HAP-1 (cell line): ENCODE data around the gene GNPDA1.
"Not testable (repeated sequence)": the region's sequence is repeated elsewhere in the genome, so short reads cannot be mapped to it uniquely, and the experiment has no call there.

ENCODE experiments used
- DNase-seq, 2 experiments: peaks; one replicate each; pipeline ENCODE4 v3.0.0-alpha.2; 2016 to 2020; ENCODE audit warnings: low spot score in 2 of 2
- H3K27me3 ChIP-seq: fragments of 250-450 bp; sonication (Bioruptor Pico); 2 replicates; pipeline ENCODE4 v1.5.1; 2020; ENCODE audit warnings: low read depth, mild to moderate bottlenecking, moderate library complexity
- H3K36me3 ChIP-seq: fragments of 250-450 bp; sonication (Bioruptor Pico); replicated peaks from 2 replicates; pipeline ENCODE4 v1.5.1; 2020; ENCODE audit warnings: mild to moderate bottlenecking
- H3K4me1 ChIP-seq: fragments of 250-450 bp; sonication (Bioruptor Pico); 2 replicates; pipeline ENCODE4 v1.5.1; 2020; ENCODE audit warnings: mild to moderate bottlenecking
- H3K4me3 ChIP-seq: fragments of 250-450 bp; sonication (Bioruptor Pico); 2 replicates; pipeline ENCODE4 v1.5.1; 2020; ENCODE audit warnings: mild to moderate bottlenecking, moderate library complexity
- H3K9me3 ChIP-seq: fragments of 250-450 bp; sonication (Bioruptor Pico); 2 replicates; pipeline ENCODE4 v1.5.1; 2020; ENCODE audit warnings: mild to moderate bottlenecking, moderate library complexity
- in situ Hi-C: fragments of 300-500 bp; cut with MboI; formaldehyde crosslinking; loops from 3 replicates; pipeline ENCODE4 v1.14.3; 2020; ENCODE audit warnings: low sequenced_read_pairs, inconsistent platforms, mixed read lengths

The GNPDA1 gene

DNA sequence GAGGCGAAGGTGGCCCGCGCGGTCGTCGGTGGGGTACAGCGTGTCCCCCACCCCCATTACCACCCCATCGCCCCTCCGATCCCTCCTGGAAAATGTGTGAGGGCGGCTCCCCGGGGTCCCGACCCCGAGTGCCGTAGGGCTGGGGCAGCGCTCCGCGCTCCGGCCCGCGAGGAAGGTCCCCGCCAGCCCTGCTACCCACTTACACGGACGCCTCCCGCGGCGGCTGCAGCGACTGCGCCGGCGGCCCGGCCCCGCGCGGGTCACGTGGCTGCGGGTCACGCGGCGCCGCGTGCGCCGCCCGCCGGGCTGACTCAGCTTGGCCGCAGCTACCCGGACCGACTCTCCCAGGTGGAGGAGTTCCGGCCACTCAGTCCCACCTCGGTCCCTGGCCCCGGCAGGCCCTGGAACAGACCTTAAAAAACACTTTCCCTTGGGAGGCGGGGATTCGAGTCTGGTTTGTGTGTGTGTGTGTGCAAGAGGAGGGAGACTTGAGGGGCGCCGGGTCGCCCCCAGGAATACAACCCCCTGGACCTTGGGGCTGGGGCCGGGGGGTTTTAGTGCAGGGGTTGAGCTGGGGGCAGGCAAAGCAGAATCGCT, at the start of gene GNPDA1:
Gene GNPDA1 (minus strand): TSS at position 236 of the 597 bp plus-strand sequence. CDS start 992 bp downstream, outside the sequence.
- DNase-seq, result peak; percentile 49 to 80
- Histone ChIP-seq H3K9me3 (no peaks in the 10 kb centered on the region), H3K36me3 (peaks cover 16% of the 10 kb centered on the region), H3K4me3 (peak within 1 kb of the TSS; percentile 49), H3K4me1 (peaks cover 9% of the 10 kb centered on the region; the same call in 1 of the 2 replicates), H3K27me3 (no peaks in the 10 kb centered on the region)
- in situ Hi-C loops, result no loop called here

GRCh38 chr5:142059304-142059940, 46.6 kb upstream of the GNPDA1 start:
- Histone ChIP-seq H3K27me3 (no peaks in the 10 kb centered on the region), H3K9me3 (no peaks in the 10 kb centered on the region), H3K4me1 (no peaks in the 10 kb centered on the region; the same call in none of the 2 replicates), H3K36me3 (no peaks in the 10 kb centered on the region), H3K4me3 (no peak overlapping the region)
- no peak for DNase-seq
- in situ Hi-C loops, result no loop called here

DNA sequence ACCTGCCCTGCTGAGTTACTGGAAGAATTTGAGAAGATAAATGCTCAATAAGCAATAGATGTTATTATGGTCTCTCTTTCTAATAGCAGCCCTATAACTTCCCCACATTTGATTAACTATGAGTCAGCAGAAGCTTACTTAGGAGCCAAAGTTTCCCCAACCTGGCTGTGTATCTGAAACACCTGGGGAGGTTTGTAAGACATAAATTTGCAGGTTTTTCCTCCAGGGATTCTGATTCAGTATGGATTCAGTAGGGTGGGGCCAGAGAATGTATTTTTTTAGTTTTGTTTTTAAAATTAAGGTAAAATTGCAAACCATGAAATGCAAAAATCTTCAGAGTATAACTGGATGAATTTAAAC, 44.9 kb upstream of the GNPDA1 start:
- in situ Hi-C loops, result no loop called here
- H3K27me3 ChIP-seq, result no peaks in the 10 kb centered on the region
- no peaks in the 10 kb centered on the region for H3K9me3 ChIP-seq
- no peaks in the 10 kb centered on the region for H3K4me1 ChIP-seq
- H3K36me3 ChIP-seq, result no peaks in the 10 kb centered on the region
- no peak overlapping the region for H3K4me3 ChIP-seq
- no peak for DNase-seq

DNA sequence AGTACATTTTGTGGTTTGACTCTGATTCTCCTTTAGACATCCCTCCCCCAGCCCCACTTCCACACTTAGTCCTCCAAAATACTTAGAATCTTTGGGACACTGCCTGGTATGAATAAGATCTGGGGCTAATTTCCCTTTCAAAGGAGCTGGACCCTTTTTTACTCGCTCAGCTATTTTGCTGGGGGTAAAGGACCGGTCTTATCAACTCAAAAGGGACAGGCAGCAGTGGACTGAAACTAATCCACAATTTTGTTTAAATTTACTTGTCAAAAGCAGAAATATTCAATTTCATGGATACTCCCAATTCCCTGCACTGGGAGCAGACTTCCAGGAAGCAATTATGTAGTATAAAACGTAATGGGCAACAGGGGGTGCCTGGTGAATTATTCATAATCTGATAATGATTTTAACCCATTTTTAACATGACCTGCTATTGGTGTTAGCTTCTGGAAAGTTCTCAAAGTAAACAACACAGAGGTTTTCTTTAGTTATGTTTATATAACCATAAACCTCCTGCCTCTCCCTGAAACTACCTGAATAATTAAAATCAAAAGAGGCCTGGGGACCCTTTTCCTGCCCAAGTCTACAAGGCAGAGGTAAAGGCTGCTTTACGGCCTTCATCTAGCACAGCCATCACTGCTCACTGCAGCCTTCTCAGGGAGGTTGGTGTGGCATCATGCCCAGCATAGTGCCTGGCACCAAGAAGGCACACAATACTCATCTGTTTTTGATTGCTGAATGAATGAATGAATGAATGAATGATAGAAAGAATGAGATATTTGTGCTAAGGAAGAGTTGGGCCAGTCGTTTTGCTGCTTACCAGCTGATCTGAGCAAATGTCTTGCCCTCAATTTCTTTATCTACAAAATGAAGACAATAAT, 44.2 kb upstream of the GNPDA1 start:
- Histone ChIP-seq H3K4me3 (no peak overlapping the region), H3K27me3 (no peaks in the 10 kb centered on the region), H3K36me3 (no peaks in the 10 kb centered on the region), H3K9me3 (no peaks in the 10 kb centered on the region), H3K4me1 (no peaks in the 10 kb centered on the region)
- DNase-seq, result no peak
- in situ Hi-C loops, result no loop called here

GRCh38 chr5:142055301-142055700, 42.5 kb upstream of the GNPDA1 start:
- H3K4me3 ChIP-seq, result no peak overlapping the region
- no peaks in the 10 kb centered on the region for H3K27me3 ChIP-seq
- H3K4me1 ChIP-seq, result no peaks in the 10 kb centered on the region
- in situ Hi-C loops, result no loop called here
- H3K36me3 ChIP-seq, result no peaks in the 10 kb centered on the region
- H3K9me3 ChIP-seq, result no peaks in the 10 kb centered on the region
- DNase-seq, result no peak

GRCh38 chr5:142053426-142054151, 40.8 kb upstream of the GNPDA1 start:
- H3K4me3 ChIP-seq, result no peak overlapping the region
- H3K4me1 ChIP-seq, result no peaks in the 10 kb centered on the region
- H3K27me3 ChIP-seq, result no peaks in the 10 kb centered on the region
- no peaks in the 10 kb centered on the region for H3K9me3 ChIP-seq
- DNase-seq, result no peak
- H3K36me3 ChIP-seq, result no peaks in the 10 kb centered on the region
- in situ Hi-C loops, result no loop called here

GRCh38 chr5:142052026-142052425, 39.2 kb upstream of the GNPDA1 start:
- H3K4me1 ChIP-seq, DNase-seq, in situ Hi-C loops, H3K9me3 ChIP-seq, H3K36me3 ChIP-seq, H3K4me3 ChIP-seq, H3K27me3 ChIP-seq: not testable (repeated sequence)

GRCh38 chr5:142048272-142048671, 35.4 kb upstream of the GNPDA1 start:
- in situ Hi-C loops, result no loop called here
- DNase-seq, result no peak
- Histone ChIP-seq H3K36me3 (no peaks in the 10 kb centered on the region), H3K27me3 (no peaks in the 10 kb centered on the region), H3K4me3 (no peak overlapping the region), H3K4me1 (no peaks in the 10 kb centered on the region), H3K9me3 (no peaks in the 10 kb centered on the region)

DNA sequence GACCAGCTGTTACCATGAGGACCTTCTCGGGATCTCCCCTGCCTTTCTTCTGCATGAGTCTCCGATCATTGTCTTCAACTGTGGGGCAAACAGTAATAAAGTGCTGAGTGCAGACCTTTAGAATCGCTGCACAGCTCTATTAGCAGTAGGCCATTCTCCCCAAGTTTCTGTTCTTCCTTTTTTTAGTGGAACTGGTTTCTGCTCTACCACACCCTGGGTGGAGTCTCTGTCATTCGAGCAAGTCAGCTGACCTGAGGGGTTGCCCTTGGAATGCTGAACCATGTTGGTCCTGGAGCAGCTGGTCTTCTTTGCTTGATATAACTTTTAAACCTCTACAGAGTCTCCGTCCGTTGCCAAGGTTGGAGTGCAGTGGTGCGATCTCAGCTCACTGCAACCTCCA, 33.4 kb upstream of the GNPDA1 start:
- no peaks in the 10 kb centered on the region for H3K36me3 ChIP-seq
- H3K9me3 ChIP-seq, result no peaks in the 10 kb centered on the region
- no peaks in the 10 kb centered on the region for H3K4me1 ChIP-seq
- DNase-seq, result no peak
- in situ Hi-C loops, result no loop called here
- H3K27me3 ChIP-seq, result no peaks in the 10 kb centered on the region
- no peak overlapping the region for H3K4me3 ChIP-seq

GRCh38 chr5:142040881-142041280, 28.1 kb upstream of the GNPDA1 start:
- H3K9me3 ChIP-seq, H3K27me3 ChIP-seq, H3K4me1 ChIP-seq, H3K36me3 ChIP-seq, DNase-seq, H3K4me3 ChIP-seq, in situ Hi-C loops: not testable (repeated sequence)

DNA sequence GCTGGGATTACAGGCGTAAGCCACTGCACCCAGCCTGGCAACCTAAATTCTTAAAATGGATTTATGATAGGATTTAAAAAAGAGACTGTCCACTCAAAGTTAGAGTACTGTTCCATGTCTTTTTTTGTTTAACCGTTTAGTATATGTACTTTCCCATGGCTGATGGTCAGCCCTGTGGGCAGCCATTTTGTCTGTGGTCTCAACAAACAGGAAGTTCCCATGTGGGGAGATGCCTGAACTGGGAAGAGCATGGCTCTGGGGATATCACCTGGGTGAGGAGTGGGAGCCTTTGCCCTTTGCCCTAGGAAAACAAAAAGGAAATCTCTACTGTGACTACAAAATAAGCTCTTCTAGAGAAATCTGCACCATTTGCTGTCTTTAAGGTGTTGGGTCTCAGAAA, 27.5 kb upstream of the GNPDA1 start:
- Histone ChIP-seq H3K36me3 (no peaks in the 10 kb centered on the region), H3K4me3 (no peak overlapping the region), H3K9me3 (no peaks in the 10 kb centered on the region), H3K27me3 (no peaks in the 10 kb centered on the region), H3K4me1 (no peaks in the 10 kb centered on the region)
- no peak for DNase-seq
- in situ Hi-C loops, result no loop called here

- no peaks in the 10 kb centered on the region for H3K36me3 ChIP-seq
- H3K4me1 ChIP-seq, result no peaks in the 10 kb centered on the region
- no peaks in the 10 kb centered on the region for H3K9me3 ChIP-seq
- no peak overlapping the region for H3K4me3 ChIP-seq
- in situ Hi-C loops, result no loop called here
- H3K27me3 ChIP-seq, result no peaks in the 10 kb centered on the region
- no peak for DNase-seq
Measured at GRCh38 chr5:142038735-142039134, 25.9 kb upstream of the GNPDA1 start.

- in situ Hi-C loops, H3K4me3 ChIP-seq, H3K9me3 ChIP-seq, H3K4me1 ChIP-seq, H3K27me3 ChIP-seq, DNase-seq, H3K36me3 ChIP-seq: not testable (repeated sequence)
Measured at GRCh38 chr5:142037599-142037998, 24.8 kb upstream of the GNPDA1 start.

DNA sequence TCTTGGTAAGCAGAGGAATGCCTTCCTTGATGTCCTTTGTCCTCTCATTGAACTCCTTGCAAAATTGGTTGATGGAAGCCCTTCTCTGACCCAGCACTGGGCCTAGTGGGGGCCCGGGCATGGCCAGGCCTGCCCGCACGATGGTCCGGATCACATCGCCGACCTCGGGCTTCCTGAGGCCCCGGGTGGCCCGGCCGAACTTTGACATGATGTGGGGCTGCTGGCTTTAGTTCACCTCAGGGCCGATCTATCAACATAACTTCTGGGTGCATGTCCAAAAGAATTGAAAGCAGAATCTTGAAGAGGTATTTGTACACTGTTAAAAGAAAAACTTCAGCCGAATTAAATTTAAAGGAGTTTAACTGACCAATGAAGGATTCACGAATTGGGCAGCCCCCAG, 24.1 kb upstream of the GNPDA1 start:
- in situ Hi-C loops, result no loop called here
- Histone ChIP-seq H3K27me3 (no peaks in the 10 kb centered on the region), H3K4me3 (no peak overlapping the region), H3K9me3 (no peaks in the 10 kb centered on the region), H3K4me1 (no peaks in the 10 kb centered on the region), H3K36me3 (no peaks in the 10 kb centered on the region)
- no peak for DNase-seq
